CD4-positive, alpha-beta T cell treated with Interleukin-2 at 100 ng/mL for 4 hours (primary cell): Measurements from ENCODE around the gene CALM3.

Experiments
- DNase-seq: peaks from one replicate; pipeline ENCODE4 v3.0.0-alpha.2; 2020; ENCODE audit warnings: low spot score

CALM3 gene

GRCh38 chr19:46637224-46637623 lies 36.1 kb downstream of the CALM3 start:
- no peak for DNase-seq

- no peak for DNase-seq
Observed at GRCh38 chr19:46639358-46640182, 38.4 kb downstream of the CALM3 start.

- DNase-seq, result no peak
Observed at GRCh38 chr19:46640656-46641055, 39.5 kb downstream of the CALM3 start.

- no peak for DNase-seq
Observed at GRCh38 chr19:46644720-46645119, 43.6 kb downstream of the CALM3 start.

- DNase-seq, result no peak
Observed at GRCh38 chr19:46646402-46646801, 45.3 kb downstream of the CALM3 start.

GRCh38 chr19:46648060-46648960 lies 47.2 kb downstream of the CALM3 start:
- DNase-seq, result no peak

GRCh38 chr19:46648961-46649960 lies 48.1 kb downstream of the CALM3 start:
- no peak for DNase-seq

- no peak for DNase-seq
Observed at GRCh38 chr19:46650445-46650844, 49.3 kb downstream of the CALM3 start.

- DNase-seq, result no peak
Observed at GRCh38 chr19:46654621-46655152, 53.6 kb downstream of the CALM3 start.

- no peak for DNase-seq
Observed at GRCh38 chr19:46656541-46656940, 55.4 kb downstream of the CALM3 start.

GRCh38 chr19:46659151-46660007 lies 58.2 kb downstream of the CALM3 start:
- DNase-seq, result no peak

- DNase-seq, result no peak
Observed at GRCh38 chr19:46660008-46660517, 58.9 kb downstream of the CALM3 start.
